HG03159 (cell line): ENCODE data around the gene C2CD5.
"Not testable (repeated sequence)": the region's sequence is repeated elsewhere in the genome, so short reads cannot be mapped to it uniquely, and the experiment has no call there.

Experiments
- ATAC-seq: cut with Tn5 transposase; IDR thresholded peaks from one replicate; pipeline ENCODE4 v1.9.1; 2021; ENCODE audit warnings: mild to moderate bottlenecking, moderate library complexity; ENCODE audit not compliant: unreplicated experiment

Gene C2CD5

GRCh38 chr12:22536971-22537544 lies 7.3 kb downstream of the C2CD5 start:
- ATAC-seq: no peak

GRCh38 chr12:22536346-22536945 lies 7.9 kb downstream of the C2CD5 start:
- ATAC-seq: no peak

GRCh38 chr12:22535478-22535877 lies 8.9 kb downstream of the C2CD5 start:
- no peak for ATAC-seq

- ATAC-seq: no peak
Measured at GRCh38 chr12:22535038-22535437, 9.3 kb downstream of the C2CD5 start.

GRCh38 chr12:22533155-22533554 lies 11.2 kb downstream of the C2CD5 start:
- ATAC-seq: no peak

GRCh38 chr12:22532317-22532716 lies 12.0 kb downstream of the C2CD5 start:
- no peak for ATAC-seq

GRCh38 chr12:22531205-22531604 lies 13.1 kb downstream of the C2CD5 start:
- ATAC-seq: no peak

GRCh38 chr12:22529281-22530060 lies 14.9 kb downstream of the C2CD5 start:
- peak; percentile 85 for ATAC-seq

- ATAC-seq: no peak
Measured at GRCh38 chr12:22527999-22528398, 16.3 kb downstream of the C2CD5 start.

GRCh38 chr12:22526836-22527235 lies 17.5 kb downstream of the C2CD5 start:
- ATAC-seq: no peak

- ATAC-seq: no peak
Measured at GRCh38 chr12:22525426-22525825, 18.9 kb downstream of the C2CD5 start.

- no peak for ATAC-seq
Measured at GRCh38 chr12:22518998-22519397, 25.3 kb downstream of the C2CD5 start.

GRCh38 chr12:22518060-22518719 lies 26.2 kb downstream of the C2CD5 start:
- no peak for ATAC-seq

- no peak for ATAC-seq
Measured at GRCh38 chr12:22514875-22515274, 29.5 kb downstream of the C2CD5 start.

- ATAC-seq: no peak
Measured at GRCh38 chr12:22505826-22506225, 38.5 kb downstream of the C2CD5 start.

GRCh38 chr12:22500100-22500499 lies 44.2 kb downstream of the C2CD5 start:
- ATAC-seq: no peak

GRCh38 chr12:22499445-22499844 lies 44.9 kb downstream of the C2CD5 start:
- ATAC-seq: no peak

- no peak for ATAC-seq
Measured at GRCh38 chr12:22494319-22494718, 50.0 kb downstream of the C2CD5 start.

- no peak for ATAC-seq
Measured at GRCh38 chr12:22491034-22491433, 53.3 kb downstream of the C2CD5 start.

- ATAC-seq: no peak
Measured at GRCh38 chr12:22488478-22488877, 55.9 kb downstream of the C2CD5 start.

GRCh38 chr12:22487683-22488082 lies 56.7 kb downstream of the C2CD5 start:
- ATAC-seq: not testable (repeated sequence)
